AG04450 (cell line): ENCODE data around the gene CHRDL2. TPM values are rescaled to one million over a fixed set of nuclear protein-coding genes. Genes with fewer than 3 reads are reported as not detected.
A peak's percentile ranks its signal among the peaks of the same experiment; 100 is the strongest.

ENCODE experiments used
- CTCF ChIA-PET: fragments of 300-600, 350-600 bp; formaldehyde crosslinking; extraction: SDS; loops from one replicate; lab custom pipeline; 2022; ENCODE audit warnings: antibody characterized with exemption, inconsistent platforms; lab: Charles Lee
- POLR2A ChIA-PET: fragments of 350-600 bp; formaldehyde crosslinking; extraction: SDS; loops from one replicate; lab custom pipeline; 2021; ENCODE audit warnings: antibody characterized with exemption, inconsistent platforms; lab: Yijun Ruan, JAX
- DNase-seq: peaks from one replicate; pipeline ENCODE4 v3.0.0-alpha.2; 2011; ENCODE audit warnings: low read depth, low spot score
- H3K27ac ChIP-seq: one replicate; pipeline ENCODE4 v1.5.1; 2012; ENCODE audit warnings: low read depth, low read length, control low read depth
- H3K27me3 ChIP-seq: one replicate; pipeline ENCODE4 v1.6.0; 2012; ENCODE audit warnings: low read length; ENCODE audit not compliant: control insufficient read depth, insufficient read depth
- H3K4me3 ChIP-seq: 2 replicates; pipeline ENCODE4 v1.5.1; 2011; ENCODE audit warnings: mild to moderate bottlenecking, low read depth, low read length, control low read depth
- H3K9me3 ChIP-seq: 2 replicates; pipeline ENCODE4 v1.5.1; 2012; ENCODE audit warnings: low read length; ENCODE audit not compliant: control insufficient read depth, insufficient read depth
- CTCF ChIP-seq: IDR thresholded peaks from 2 replicates; pipeline ENCODE4 v1.5.1; 2011; ENCODE audit warnings: low read depth, low read length, control low read depth, inconsistent platforms
- polyA plus RNA-seq: library from polyadenylated mRNA; depleted of rRNA; stranded (reverse); fragments of >200 nt; gene quantifications from 2 replicates; pipeline ENCODE4 v1.2.3, GENCODE V29; 2011

CHRDL2 gene
- polyA plus RNA-seq, 1 experiment = 0.88 TPM

GRCh38 chr11:74720596-74721478 lies 10.4 kb downstream of the CHRDL2 start:
- POLR2A ChIA-PET = interaction anchor here (0.9 to 1.7 kb wide), 6 partner anchors 10 to 79 kb away, joined by 3 to 11 read pairs (median 4); no protein-coding TSS in a partner anchor
- peak; percentile 81 for DNase-seq

GRCh38 chr11:74719011-74719410 lies 12.2 kb downstream of the CHRDL2 start:
- POLR2A ChIA-PET = no interaction called here
- CTCF ChIA-PET = interaction anchor here (7.0 kb wide), 1 partner anchor 17 kb away, joined by 77 read pairs; no protein-coding TSS in a partner anchor
- H3K27ac ChIP-seq = no peak overlapping the region

More at GRCh38 chr11:74720596-74721478, 10.4 kb downstream of the CHRDL2 start:
- Histone ChIP-seq H3K4me3 (no peak overlapping the region; the same call in 1 of the 2 replicates), H3K27ac (peak overlapping the region; percentile 91), H3K27me3 (no peaks in the 10 kb centered on the region), H3K9me3 (no peaks in the 10 kb centered on the region)
- TF ChIP-seq CTCF = no peak
- CTCF ChIA-PET = interaction anchor here (0.6 to 7.0 kb wide), 5 partner anchors 10 to 291 kb away, joined by 3 to 77 read pairs (median 3); no protein-coding TSS in a partner anchor

GRCh38 chr11:74717221-74717969 lies 13.8 kb downstream of the CHRDL2 start:
- ChIA-PET CTCF (interaction anchor here (0.7 to 7.0 kb wide), 3 partner anchors 8 to 21 kb away, joined by 3 to 77 read pairs (median 6); no protein-coding TSS in a partner anchor), POLR2A (interaction anchor here (0.5 kb wide), 1 partner anchor 76 kb away, joined by 3 read pairs; no protein-coding TSS in a partner anchor)
- Histone ChIP-seq H3K9me3 (no peaks in the 10 kb centered on the region), H3K4me3 (no peak overlapping the region), H3K27ac (no peak overlapping the region), H3K27me3 (no peaks in the 10 kb centered on the region)
- DNase-seq = no peak
- no peak for TF ChIP-seq CTCF

More at GRCh38 chr11:74719011-74719410, 12.2 kb downstream of the CHRDL2 start:
- no peaks in the 10 kb centered on the region for H3K9me3 ChIP-seq
- TF ChIP-seq CTCF = no peak
- H3K4me3 ChIP-seq = no peak overlapping the region
- H3K27me3 ChIP-seq = no peaks in the 10 kb centered on the region
- no peak for DNase-seq

GRCh38 chr11:74714904-74715303 lies 16.3 kb downstream of the CHRDL2 start:
- Histone ChIP-seq H3K27ac (no peak overlapping the region), H3K27me3 (no peaks in the 10 kb centered on the region), H3K9me3 (no peaks in the 10 kb centered on the region), H3K4me3 (no peak overlapping the region)
- no peak for DNase-seq
- ChIA-PET CTCF (interaction anchor here (4.2 kb wide), 1 partner anchor 13 kb away, joined by 26 read pairs; no protein-coding TSS in a partner anchor), POLR2A (no interaction called here)
- TF ChIP-seq CTCF = no peak
